GM12892 (cell line): ENCODE measurements around the gene AGPAT4.

Experiments used
- DNase-seq: peaks from one replicate; pipeline ENCODE4 v3.0.0; 2011; ENCODE audit not compliant: insufficient read length
- FAIRE-seq: peaks from 2 replicates; lab custom pipeline; 2011; peaks lifted over from hg19 to GRCh38; lab: Jason Lieb, UNC
- POLR2A ChIP-seq: IDR thresholded peaks from 2 replicates; pipeline ENCODE4 v1.6.1; 2011; ENCODE audit warnings: low read depth, low read length, control low read depth
- POLR2AphosphoS5 ChIP-seq: IDR thresholded peaks from 2 replicates; pipeline ENCODE4 v1.6.1; 2011; ENCODE audit warnings: low read depth, low read length, control low read depth
- TAF1 ChIP-seq: IDR thresholded peaks from 2 replicates; pipeline ENCODE4 v1.6.1; 2011; ENCODE audit warnings: low read depth, mild to moderate bottlenecking, control low read depth, low read length, borderline replicate concordance

The AGPAT4 gene

GRCh38 chr6:161164182-161164625, 109.7 kb downstream of the AGPAT4 start:
- DNase-seq (no peak), FAIRE-seq (no peak)
- TF ChIP-seq TAF1 (no peak), POLR2AphosphoS5 (no peak)

GRCh38 chr6:161163466-161164181, 110.2 kb downstream of the AGPAT4 start:
- DNase-seq (no peak), FAIRE-seq (no peak)
- TF ChIP-seq POLR2AphosphoS5, result no peak
- no peak for TF ChIP-seq POLR2A

DNA sequence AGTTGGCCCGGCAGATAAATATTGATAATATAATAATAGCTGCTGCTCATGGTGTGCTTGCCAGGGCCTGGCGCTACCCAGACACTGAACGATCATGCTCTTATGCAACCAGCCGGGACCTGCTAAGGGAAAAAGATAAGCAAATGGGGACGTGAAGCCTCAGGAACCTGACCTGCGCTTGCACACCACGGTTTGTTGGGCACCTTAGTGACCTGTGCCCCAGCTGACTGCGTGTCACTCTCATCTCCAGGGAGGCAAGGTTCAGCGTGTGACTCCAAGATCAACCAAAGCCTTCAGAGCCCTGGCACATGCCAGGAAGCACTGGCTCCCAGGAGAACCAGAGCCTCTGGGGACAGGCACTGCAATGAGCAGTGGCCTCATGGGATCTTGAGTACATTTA, 111.1 kb downstream of the AGPAT4 start:
- TF ChIP-seq TAF1, result no peak
- no peak for TF ChIP-seq POLR2AphosphoS5
- no peak for TF ChIP-seq POLR2A
- FAIRE-seq, result no peak
- DNase-seq, result no peak

- no peak for TF ChIP-seq POLR2AphosphoS5
- no peak for TF ChIP-seq TAF1
- no peak for TF ChIP-seq POLR2A
- FAIRE-seq (no peak), DNase-seq (no peak)
These were observed 111.8 kb downstream of the AGPAT4 start for GRCh38 chr6:161161889-161162624.

DNA sequence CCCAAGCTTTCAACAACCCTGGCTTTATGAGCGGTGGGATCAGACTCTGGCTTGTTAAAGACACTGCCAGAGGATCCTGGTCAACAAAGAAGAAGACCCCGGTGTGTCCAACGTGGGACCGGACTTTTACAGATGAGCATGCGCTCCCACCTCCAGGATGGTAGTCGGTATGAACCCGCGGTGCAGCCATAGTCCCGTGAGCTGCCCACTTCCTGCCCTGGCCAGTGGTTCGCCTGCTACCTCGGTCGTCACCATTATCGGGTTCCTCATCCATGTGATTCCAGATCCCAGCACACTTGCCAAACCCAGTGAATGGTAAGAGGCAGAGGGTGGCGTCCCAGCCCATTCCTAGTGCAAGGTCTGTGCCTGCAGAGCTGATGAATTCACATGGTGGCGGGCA, 112.7 kb downstream of the AGPAT4 start:
- FAIRE-seq (no peak), DNase-seq (no peak)
- no peak for TF ChIP-seq TAF1
- TF ChIP-seq POLR2A, result no peak
- no peak for TF ChIP-seq POLR2AphosphoS5

- FAIRE-seq, result no peak
- no peak for TF ChIP-seq TAF1
- no peak for TF ChIP-seq POLR2AphosphoS5
- no peak for TF ChIP-seq POLR2A
- no peak for DNase-seq
These were observed 119.0 kb downstream of the AGPAT4 start for GRCh38 chr6:161154796-161155335.

GRCh38 chr6:161153725-161154124, 120.1 kb downstream of the AGPAT4 start:
- TF ChIP-seq TAF1 (no peak), POLR2AphosphoS5 (no peak), POLR2A (no peak)
- FAIRE-seq (no peak), DNase-seq (no peak)

DNA sequence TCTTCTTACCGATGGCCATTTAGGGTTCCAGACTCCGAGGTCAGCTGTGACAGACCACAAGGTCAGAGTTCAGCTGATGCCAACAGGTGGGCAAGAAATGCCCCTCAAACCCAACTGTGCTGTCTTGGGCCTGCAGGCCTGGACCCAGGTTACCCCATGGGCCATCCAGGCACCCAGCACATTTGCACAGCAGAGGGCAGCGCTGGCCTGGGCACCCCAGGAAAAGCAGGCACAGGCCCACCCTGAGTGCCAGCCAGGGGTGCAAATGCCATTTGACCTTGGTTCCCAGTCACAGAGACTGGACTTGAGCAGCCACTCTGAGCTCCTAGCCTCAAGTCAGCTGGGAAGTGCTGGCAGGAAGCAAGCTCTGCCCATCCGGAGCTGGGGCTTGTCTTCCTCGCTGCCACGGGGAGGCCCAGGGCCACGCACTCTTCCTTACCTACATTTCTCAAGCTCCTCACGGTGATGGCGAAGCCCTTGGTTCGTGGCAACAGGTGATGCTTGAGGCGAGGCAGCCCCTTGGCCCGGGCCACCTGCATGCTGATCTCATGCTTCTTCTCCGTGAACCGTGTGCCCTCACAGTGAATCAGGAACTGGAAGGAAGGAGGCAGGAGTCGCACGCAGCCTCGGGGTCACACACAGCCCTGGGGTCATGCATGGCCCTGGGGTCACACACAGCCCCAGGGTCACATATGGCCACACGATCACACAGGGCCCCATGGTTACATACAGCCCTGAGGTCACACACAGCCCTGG, 120.8 kb downstream of the AGPAT4 start:
- FAIRE-seq (no peak), DNase-seq (no peak)
- no peak for TF ChIP-seq POLR2A
- TF ChIP-seq TAF1, result no peak
- TF ChIP-seq POLR2AphosphoS5, result no peak

DNA sequence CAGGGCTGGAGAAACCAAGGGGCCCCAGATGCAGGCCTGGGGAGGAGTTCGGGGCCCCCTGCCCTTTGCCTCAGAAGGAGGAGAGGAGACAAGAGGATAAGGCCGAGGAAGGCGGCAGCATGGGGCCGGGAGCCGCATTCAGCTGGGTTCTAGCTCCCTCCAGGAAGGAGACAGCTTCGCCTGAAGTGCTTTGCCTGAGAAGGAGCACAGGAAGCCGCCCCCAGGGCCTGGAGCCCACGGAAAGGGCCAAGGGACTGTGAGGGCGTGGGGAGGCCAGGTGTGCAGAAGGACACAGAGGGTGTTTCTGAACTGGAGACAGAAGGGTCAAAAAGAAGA, 121.4 kb downstream of the AGPAT4 start:
- TF ChIP-seq TAF1 (no peak), POLR2A (no peak), POLR2AphosphoS5 (no peak)
- FAIRE-seq (no peak), DNase-seq (no peak)

- no peak for DNase-seq
- TF ChIP-seq POLR2AphosphoS5, result no peak
- TF ChIP-seq TAF1, result no peak
- TF ChIP-seq POLR2A, result no peak
- FAIRE-seq, result no peak
These were observed 122.0 kb downstream of the AGPAT4 start for GRCh38 chr6:161151660-161152526.
